Activated CD8-positive, alpha-beta memory T cell treated with anti-CD3 and anti-CD28 coated beads, Interleukin-2, amount 50 U/mL, for 24 hours (primary cell): ENCODE results near the gene ZBTB17.
"Not testable (repeated sequence)": the region's sequence is repeated elsewhere in the genome, so short reads cannot be mapped to it uniquely, and the experiment has no call there.

Experiments used
- DNase-seq: peaks from one replicate; pipeline ENCODE4 v3.0.0-alpha.2; 2020; ENCODE audit errors: extremely low read depth

The ZBTB17 gene

GRCh38 chr1:16011936-16012589 is 36.2 kb upstream of the ZBTB17 start:
- no peak for DNase-seq

- DNase-seq = no peak
Observed at GRCh38 chr1:16010837-16011236, 34.9 kb upstream of the ZBTB17 start.

- DNase-seq = no peak
Observed at GRCh38 chr1:16009678-16010077, 33.8 kb upstream of the ZBTB17 start.

- peak; percentile 49 for DNase-seq
Observed at GRCh38 chr1:16009030-16009460, 33.1 kb upstream of the ZBTB17 start.

GRCh38 chr1:16007671-16008341 is 31.9 kb upstream of the ZBTB17 start:
- no peak for DNase-seq

- no peak for DNase-seq
Observed at GRCh38 chr1:16006552-16007485, 30.9 kb upstream of the ZBTB17 start.

- DNase-seq = no peak
Observed at GRCh38 chr1:16006010-16006409, 30.1 kb upstream of the ZBTB17 start.

GRCh38 chr1:16005597-16005996 is 29.7 kb upstream of the ZBTB17 start:
- DNase-seq = no peak

GRCh38 chr1:16001274-16001673 is 25.4 kb upstream of the ZBTB17 start:
- not testable (repeated sequence) for DNase-seq

GRCh38 chr1:15998929-15999328 is 23.0 kb upstream of the ZBTB17 start:
- no peak for DNase-seq

- no peak for DNase-seq
Observed at GRCh38 chr1:15997637-15998280, 21.9 kb upstream of the ZBTB17 start.

GRCh38 chr1:15997076-15997585 is 21.2 kb upstream of the ZBTB17 start:
- DNase-seq = no peak

GRCh38 chr1:15994590-15995351 is 18.9 kb upstream of the ZBTB17 start:
- no peak for DNase-seq

GRCh38 chr1:15994081-15994480 is 18.2 kb upstream of the ZBTB17 start:
- DNase-seq = no peak

- DNase-seq = no peak
Observed at GRCh38 chr1:15993666-15994065, 17.8 kb upstream of the ZBTB17 start.

GRCh38 chr1:15992582-15993500 is 16.9 kb upstream of the ZBTB17 start:
- DNase-seq = no peak

- DNase-seq = no peak
Observed at GRCh38 chr1:15992187-15992553, 16.3 kb upstream of the ZBTB17 start.

GRCh38 chr1:15991427-15992186 is 15.7 kb upstream of the ZBTB17 start:
- DNase-seq = no peak

GRCh38 chr1:15989776-15990175 is 13.9 kb upstream of the ZBTB17 start:
- no peak for DNase-seq
